GM18498 (cell line): ENCODE results near the gene DNAH7.
"Not testable (repeated sequence)": the region's sequence is repeated elsewhere in the genome, so short reads cannot be mapped to it uniquely, and the experiment has no call there.

Experiments
- ATAC-seq: cut with Tn5 transposase; IDR thresholded peaks from one replicate; pipeline ENCODE4 v1.9.1; 2021; ENCODE audit warnings: mild to moderate bottlenecking, moderate library complexity; ENCODE audit not compliant: unreplicated experiment

The DNAH7 gene

DNA sequence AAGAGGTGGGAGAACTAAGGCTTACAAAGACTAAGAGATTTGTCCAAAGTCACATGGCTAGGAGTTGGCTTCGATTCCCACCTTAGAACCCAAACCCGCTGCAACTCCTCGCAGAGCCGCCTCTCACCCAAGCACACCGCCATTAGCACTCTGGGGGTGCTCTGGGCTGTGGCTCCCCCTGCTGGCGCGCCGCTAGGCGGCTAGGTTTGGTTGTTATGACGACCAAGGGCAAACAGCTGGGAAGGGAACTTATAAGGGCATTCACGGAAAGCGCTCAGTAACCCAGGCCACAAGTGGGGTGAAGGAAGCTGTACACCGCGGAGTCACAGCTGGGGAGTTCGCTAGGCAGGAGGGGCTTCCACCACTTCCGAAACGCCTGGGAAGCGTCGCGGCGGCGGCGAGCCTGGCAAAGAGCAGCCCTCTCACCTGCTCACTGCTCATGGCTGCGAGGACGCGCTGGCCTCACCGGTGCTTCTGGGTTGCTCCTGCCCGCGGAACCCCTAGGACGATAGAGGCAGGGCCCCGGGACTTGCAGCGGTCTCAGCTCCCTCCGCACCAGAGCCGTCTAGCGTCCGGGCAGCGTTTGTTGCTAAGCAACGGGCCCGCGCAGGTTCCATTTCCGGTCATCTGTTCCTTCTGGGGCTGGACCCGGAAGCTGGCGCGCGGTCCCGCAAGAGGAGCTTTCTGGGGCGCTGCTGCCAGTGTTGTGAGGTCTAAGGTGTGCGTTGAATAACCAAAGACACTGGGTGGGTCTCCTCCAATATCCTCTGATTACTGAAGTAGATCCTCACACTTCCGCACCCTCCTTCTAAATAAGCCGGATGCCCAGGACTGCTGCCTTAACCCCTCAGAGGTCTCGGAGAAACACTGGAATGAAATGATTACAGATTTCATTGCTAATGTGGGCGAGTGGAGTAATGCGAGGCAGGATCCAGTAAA is at the start of gene DNAH7:
DNAH7 (minus strand) TSS at position 567 of the 939 bp plus-strand sequence; CDS start at position 441, 126 bp downstream.
- peak; percentile 99 for ATAC-seq

DNA sequence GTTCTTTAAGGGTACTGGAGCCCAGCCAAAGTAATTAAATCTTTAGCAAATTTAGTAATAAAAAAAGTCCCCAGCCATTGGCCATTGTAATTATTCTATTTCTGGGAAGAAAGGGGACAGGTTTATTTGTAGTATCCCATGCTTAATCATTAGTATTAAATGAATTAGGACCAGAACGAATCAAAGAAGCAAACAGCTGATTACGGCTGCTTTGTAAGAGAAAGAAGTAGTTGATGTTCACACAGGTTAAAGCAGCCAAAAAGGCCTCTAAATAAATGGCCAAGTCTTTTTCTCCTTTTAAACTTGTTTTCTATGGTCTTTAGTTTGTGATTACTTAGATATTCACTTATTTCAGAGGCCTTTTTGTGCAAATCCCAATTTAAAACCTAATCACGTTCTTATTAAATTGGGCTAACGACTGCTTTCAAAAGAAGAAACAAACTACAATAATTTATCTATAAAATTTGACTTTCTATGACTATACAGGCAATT is 48.6 kb upstream of the DNAH7 start:
- ATAC-seq: no peak

DNA sequence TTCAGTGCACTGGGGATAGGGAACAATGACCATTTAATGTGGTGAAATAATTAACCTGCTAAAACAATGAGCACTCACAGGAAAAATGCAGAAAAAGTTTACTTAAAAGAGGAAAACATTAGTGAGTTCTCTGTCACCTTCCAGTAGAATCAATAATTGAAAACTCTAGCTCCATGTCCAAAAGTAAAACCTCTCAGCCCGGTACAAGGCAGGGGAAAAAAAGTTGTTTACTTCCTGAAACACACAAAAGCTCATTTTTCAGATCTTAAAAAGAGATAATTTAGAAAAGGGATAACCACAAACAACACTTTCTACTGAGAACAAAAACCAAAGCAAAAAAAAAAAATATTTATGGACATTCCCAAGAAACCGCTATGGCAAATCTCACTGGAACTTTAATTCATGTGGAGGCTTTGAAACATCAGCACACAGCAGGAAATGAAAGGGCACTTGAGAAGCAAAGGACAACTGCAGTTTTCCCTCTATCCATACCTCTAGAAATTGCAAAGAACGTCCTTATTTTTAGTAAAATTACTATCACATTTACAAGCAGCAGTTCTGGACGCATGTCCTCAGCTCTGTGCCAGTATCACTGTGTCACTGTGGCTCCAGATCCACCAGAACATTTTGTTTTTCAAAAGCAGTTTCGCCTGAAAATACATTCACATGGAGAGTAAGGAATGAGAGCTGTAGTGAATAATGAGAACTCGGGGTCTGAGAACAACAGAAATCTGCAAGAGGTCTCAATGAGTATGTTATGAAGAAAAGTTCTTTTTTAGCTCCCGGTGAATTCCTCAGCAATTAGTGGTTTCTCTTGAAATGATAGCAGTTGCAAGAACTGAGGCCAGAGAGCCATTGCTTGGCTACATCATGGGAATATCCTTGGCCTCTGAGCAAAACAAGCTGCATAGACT is 44.7 kb upstream of the DNAH7 start:
- ATAC-seq: no peak

DNA sequence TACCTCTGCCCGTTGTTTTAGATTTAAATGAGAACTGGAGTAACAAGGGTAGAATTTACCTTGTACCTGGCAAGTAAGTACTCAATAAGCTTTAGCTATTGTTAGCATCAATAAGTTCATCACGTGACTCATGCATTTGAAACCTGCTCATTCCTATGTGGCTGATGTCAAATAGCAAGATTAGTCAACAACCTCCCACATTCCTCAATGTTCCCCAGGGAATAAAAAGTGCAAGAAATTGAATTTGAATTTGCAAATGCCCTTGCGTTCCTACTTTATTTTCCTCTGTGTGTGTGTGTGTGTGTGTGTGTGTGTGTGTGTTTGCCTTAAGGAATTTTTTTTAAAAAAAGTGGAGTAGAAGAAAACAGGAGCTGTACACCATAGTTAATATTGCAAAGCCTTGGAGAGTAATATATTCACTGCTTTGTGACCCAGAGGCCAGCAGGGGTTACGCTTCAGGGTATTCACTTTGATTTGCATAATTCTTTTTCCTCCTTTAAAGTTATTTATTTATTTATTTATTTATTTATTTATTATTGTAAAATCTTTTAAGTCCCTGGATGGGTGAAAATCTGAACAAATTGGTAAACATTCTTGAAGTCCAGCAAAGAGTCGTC is 43.9 kb upstream of the DNAH7 start:
- no peak for ATAC-seq

DNA sequence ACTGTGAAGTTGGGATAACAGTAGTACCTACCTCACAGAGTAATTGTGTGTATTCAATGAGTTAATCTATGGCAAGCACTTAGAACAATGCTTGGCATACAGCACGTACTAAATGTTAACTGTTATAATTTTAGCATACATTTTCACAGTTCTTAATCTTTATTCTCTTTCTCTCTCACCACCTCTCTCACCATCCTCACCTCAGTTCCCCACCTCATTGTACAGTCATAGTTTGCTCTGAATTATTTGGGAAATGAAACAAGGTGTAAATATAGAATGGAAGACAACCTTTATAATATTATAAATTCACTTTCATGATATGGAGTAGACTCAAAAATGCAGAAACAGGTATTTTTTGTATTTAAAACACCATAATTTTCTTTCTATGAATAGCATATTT is 40.0 kb upstream of the DNAH7 start:
- no peak for ATAC-seq

DNA sequence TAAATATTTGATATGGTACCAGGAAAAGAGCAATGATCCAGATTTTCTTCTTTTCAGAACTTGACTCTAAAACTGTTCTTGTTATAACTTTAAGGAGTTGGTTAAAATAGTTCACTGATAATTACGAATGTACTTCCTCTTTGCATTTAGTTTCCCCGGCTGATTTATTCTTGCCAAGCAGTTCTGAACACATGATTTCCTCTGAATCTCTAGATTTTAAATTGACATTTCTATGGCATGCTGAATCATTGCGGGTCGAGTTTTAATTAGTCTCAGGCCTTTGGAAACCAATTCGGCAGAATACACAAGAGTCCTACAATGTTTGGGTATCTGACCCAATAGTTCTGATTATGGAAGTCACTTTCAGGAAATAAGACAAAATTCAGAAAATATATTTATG is 37.3 kb upstream of the DNAH7 start:
- no peak for ATAC-seq

DNA sequence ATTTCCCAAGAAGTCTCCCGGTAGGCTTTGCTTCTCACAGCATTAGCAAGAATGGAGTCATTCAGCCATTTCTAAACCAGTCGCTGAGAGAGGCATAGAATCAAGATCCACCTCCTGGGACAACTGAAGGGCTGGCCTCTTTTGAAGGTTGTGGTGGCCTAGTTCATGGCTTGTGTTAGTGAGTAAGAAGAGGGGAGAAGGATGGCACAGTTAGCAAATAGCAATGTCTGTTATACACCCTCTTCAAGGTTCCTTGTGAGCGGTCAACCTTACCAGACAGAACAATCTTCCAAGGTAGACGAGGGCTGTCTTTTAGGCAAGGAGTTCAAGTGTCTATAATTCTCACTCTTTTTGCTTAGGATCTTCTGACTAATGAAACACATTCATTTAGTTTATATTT is 35.4 kb upstream of the DNAH7 start:
- no peak for ATAC-seq

DNA sequence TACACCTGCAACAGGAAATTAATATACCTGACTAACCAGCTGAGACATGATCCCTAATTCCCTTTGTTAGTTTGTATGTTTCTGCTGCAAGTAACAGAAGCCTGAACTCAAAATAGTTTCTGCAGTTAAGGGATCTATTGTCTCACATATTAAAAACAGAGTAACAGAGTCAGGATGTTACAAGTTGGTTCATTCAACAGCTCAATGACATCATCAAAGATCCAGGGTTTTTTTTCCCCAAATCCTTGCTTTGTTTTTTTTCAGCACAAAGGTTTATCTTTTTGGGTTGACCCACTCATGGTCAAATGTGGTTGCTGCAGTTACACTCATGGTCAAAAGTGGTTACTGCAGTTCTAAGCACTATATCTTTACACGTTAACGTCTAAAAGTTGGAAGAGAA is 35.0 kb upstream of the DNAH7 start:
- no peak for ATAC-seq

DNA sequence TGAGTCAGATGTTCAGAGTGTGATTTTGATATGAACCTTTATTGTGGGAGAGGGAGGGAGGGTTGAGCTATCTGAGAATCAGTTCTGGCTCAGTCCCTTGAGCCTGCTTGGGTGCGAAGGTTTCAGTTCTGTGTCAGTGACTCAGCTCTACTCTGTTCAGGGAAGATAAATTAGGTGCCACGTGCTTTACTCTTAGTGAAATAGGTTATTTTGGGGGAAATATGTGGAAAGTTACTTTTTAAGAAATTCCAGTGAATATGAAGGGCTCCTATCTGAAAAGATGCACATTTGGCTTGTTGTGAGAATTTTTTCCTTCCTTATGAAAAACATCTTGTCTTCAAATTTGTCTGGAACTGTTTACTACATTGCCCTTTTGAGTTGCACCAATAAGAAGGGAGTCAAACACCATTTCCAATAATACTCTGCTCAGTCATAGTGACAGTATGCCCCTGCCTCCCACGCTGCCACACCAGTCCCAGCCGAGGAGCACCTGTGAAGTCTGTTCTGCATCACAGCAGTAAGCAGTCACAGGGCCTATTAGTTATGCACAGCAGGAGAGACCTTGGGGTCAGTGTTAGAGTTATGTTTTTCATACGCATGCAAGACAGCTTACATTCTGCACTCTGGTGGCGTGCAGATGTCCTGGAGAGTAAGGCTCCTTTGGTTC is 32.8 kb upstream of the DNAH7 start:
- peak; percentile 97 for ATAC-seq

DNA sequence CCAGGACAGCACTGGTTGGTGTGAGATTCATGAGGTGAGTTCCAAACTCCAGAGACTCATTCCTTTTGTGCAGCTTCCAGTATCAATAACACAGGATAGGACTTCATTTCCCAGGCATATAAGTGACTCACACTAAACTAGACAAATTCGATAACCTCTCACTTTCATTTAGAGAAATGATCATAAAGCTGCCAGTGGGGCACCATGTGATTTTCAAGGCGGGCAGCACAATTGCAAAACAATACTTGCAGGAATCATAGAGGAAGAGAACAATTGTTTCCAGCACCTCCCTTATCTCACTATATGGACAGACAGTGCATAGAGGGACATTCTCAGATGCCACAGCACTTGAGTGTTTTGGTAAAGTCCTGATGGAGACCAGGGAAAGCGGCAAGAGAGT is 31.3 kb upstream of the DNAH7 start:
- ATAC-seq: no peak

DNA sequence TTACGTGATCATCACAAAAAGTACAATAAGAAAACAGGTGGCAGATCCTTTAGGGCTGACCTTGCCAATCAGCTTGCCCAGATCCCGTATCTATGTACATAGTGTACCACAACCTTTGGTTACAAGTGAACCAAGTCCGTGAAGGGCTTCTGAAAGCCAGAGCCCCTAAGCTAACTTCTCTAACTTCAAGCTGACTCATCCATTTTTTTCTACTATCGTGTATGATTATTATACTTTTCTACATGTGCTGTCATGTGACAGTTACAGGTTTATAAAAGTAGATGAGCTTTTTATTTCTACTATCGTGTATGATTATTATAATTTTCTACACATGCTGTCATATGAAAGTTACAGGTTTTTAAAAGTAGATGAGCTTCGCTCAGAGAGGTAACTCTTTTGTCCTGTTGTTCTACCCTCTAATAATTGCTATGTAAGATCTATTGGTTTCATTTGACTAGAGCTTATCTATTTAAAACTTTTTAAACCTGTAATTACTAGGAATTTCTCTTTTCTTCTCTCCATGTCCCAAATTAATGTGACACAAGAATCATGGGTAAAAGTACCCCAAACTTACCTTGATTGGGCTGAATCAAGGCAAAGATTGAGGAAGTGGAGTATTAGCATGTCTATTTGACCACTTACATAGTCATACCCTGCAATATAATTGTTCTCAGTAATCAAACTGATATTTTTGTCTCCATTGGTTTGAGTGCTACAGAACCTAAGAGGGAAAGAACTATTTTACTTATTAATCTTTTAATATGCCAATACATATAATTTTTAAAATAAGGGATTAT is 29.4 kb upstream of the DNAH7 start:
- ATAC-seq: no peak

DNA sequence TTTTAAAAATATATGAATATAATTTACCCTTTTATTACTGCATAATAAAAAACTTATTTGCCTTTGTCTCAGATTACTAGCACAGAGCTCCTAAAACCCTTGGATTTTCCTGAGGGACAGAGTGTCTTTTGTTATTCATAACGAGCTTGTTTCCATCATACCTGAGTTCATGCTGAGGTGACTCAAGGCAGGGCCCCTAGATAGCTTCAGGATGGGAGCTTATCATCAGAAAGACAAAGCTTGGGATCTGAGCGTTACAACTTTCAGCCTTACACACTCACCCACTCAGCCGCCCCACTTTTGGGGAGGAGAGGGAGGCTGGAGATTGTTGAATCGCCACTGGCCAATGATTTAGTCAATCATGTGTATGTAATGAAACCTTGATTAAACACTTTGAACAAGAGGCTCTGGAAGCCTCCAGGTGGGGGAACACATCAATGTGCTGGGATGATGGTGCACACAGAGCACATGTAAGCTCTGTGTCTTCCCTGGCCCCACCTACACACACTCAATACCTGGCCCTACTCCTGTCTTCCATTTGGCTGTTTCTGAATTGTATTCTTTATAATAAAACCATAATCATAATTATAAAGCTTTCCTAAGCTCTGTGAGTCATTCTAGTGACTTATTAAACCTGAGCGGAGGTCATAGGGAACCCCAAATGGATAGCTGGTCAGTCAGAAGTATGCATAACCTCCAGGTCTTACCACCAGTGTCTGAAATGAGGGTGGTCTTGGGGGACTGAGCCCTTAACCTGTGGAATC is 28.5 kb upstream of the DNAH7 start:
- no peak for ATAC-seq

DNA sequence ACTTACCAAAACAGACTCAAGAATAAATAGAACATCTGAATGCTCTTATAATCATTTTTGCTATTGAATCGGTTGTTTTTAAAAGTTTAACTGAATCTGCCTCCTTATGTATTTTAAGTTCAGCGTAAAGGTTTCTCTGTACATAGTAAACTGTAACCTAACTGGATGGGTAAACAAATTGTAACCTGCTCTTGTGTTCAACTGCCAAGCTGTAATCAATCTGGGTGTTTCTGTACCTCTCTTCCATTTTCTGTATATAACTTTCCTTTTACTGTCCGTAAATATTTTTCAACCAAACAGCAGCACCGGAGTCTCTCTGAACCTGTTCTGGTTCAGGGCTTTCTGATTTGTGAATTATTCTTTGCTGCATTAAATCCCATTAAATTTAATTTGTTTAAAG is 27.6 kb upstream of the DNAH7 start:
- no peak for ATAC-seq

DNA sequence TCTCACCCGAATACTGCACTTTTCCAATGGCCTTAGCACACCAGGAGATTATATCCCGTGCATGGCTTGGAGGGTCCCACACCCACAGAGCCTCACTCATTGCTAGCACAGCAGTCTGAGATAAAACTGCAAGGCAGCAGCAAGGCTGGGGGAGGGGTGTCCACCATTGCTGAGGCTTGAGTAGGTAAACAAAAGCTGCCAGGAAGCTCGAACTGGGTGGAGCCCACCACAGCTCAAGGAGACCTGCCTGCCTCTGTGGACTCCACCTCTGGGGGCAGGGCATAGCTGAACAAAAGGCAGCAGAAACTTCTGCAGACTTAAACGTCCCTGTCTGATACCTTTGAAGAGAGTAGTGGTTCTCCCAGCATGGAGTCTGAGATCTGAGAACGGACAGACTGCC is 20.8 kb upstream of the DNAH7 start:
- not testable (repeated sequence) for ATAC-seq

DNA sequence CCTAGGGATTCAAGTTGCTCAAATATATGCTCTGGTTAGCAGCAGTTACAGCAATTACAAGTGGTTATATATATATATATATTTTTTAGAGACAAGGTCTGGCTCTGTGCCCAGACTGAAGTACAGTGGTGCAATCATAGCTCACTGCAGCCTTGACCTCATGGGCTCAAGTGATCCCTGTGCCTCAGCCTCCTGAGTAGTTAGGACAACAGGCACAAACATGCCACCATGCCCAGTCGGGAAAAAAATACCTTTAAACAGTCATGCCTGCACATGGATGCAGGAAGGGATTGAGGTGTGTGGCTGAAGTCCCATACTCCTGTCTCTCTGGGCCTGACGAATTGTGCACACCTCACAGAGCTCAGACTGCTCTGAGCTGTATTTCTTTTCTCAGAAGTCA is 19.6 kb upstream of the DNAH7 start:
- ATAC-seq: no peak

DNA sequence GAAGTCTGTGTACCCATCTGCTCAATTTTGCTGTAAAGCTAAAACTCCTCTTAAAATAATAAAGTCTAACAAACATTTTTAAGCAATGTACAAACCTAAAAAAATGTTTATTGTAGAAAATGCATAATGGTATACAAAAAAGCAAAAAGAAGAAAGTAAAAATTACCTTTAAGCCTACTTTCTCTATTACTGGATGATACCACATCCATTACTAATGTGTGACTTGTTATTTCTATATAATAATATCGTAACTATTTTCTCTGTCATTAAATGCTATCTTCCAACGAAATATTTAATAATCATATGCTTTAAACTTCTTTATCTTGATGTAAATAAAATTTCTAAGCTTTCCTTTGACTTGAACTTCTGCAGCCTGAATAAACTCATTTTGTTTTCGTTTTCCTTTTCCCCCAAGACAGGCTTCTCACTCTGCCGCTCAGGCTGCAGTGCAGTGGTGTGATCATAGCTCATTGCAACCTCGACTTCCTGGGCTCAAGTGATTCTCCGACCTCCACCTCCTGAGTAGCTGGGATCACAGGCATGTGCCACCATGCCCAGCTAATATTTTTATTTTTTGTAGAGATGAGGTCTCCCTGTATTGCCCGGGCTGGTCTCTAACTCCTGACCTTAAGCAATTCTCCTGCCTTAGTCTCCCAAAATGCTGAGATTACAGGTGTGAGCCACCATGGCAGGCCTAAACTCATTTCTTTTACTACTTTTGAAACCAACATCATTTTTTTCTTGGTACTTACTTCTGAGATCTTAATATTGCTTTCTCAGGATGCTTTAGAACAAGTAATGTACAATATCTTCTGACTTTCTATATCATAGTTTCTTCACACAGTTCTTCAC is 18.1 kb upstream of the DNAH7 start:
- ATAC-seq: peak; percentile 86

DNA sequence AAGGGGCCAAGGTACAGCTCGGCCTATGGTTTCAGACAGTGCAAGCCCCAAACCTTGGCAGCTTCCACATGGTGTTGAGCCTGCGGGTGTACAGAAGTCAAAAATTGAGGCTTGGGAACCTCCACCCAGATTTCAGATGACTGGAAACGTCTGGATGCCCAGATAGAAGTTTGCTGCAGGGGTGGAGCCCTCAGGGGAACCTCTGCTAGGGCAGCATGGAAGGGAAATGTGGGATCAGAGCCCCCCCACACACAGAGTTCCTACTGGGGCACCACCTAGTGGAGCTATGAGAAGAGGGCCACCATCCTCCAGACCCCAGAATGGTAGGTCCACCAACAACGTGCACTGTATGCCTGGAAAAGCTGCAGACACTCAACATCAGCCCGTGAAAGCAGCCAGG is 15.0 kb upstream of the DNAH7 start:
- no peak for ATAC-seq

DNA sequence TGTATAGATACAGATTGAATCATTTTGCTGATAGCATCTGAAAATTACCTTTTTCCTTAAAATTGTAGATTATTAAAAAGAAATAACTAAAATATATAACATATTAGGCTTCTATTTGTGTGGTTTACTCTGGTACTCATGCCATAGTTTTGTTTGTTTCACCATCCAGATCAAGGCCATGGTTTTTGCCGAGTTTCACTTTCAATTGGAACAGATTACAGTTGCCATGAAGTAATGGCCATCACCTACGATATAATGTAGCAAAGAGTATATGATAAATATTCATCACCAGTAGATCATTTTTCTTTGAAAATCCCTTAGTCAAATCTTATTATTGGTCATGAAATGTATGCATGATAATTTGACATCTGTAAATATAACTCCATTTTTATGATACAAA is 11.9 kb upstream of the DNAH7 start:
- peak; percentile 63 for ATAC-seq
